Skeletal muscle tissue (tissue), 4 donors: ENCODE measurements around the gene DRAM2. TPM values are rescaled to one million over a fixed set of nuclear protein-coding genes. Genes with fewer than 3 reads are reported as not detected.
"Not testable (repeated sequence)": the region's sequence is repeated elsewhere in the genome, so short reads cannot be mapped to it uniquely, and the experiment has no call there.

ENCODE experiments used
- H3K27ac ChIP-seq: one replicate; pipeline ENCODE4 v1.7.0; 2013; ENCODE audit warnings: mild to moderate bottlenecking, low read depth, low read length, inconsistent platforms
- H3K27me3 ChIP-seq, 3 donors: one replicate each; pipeline ENCODE4 v1.7.0; 2013; ENCODE audit warnings: low read length in 3 of 3; ENCODE audit not compliant: control insufficient read depth in 3 of 3, insufficient read depth in 3 of 3
- H3K36me3 ChIP-seq, 3 donors: one replicate each; pipeline ENCODE4 v1.7.0; 2013; ENCODE audit warnings: low read length in 3 of 3; ENCODE audit not compliant: control insufficient read depth in 3 of 3, insufficient read depth in 3 of 3
- H3K4me1 ChIP-seq, 3 donors: one replicate each; pipeline ENCODE4 v1.7.0; 2013; ENCODE audit warnings: low read length in 3 of 3, mild to moderate bottlenecking in 3 of 3; ENCODE audit not compliant: control insufficient read depth in 3 of 3, insufficient read depth in 3 of 3
- H3K4me3 ChIP-seq, 3 donors: one replicate each; pipeline ENCODE4 v1.7.0; 2013; ENCODE audit warnings: low read length in 3 of 3
- H3K9ac ChIP-seq, 3 donors: one replicate each; pipeline ENCODE4 v1.7.0; 2013; ENCODE audit warnings: low read length in 3 of 3, mild to moderate bottlenecking in 3 of 3, moderate library complexity in 2 of 3, low read depth in 1 of 3
- H3K9me3 ChIP-seq, 3 donors: one replicate each; pipeline ENCODE4 v1.7.0; 2013; ENCODE audit warnings: low read length in 3 of 3; ENCODE audit not compliant: control insufficient read depth in 3 of 3
- total RNA-seq: library from RNA; depleted of rRNA; stranded (reverse); fragments of >200 nt; gene quantifications from one replicate; pipeline ENCODE4 v1.2.3, GENCODE V29; 2014
- donor health status: Osteomylitis.

Gene DRAM2
- total RNA-seq, 1 donor from 2014 or later: 38.1 TPM

DNA sequence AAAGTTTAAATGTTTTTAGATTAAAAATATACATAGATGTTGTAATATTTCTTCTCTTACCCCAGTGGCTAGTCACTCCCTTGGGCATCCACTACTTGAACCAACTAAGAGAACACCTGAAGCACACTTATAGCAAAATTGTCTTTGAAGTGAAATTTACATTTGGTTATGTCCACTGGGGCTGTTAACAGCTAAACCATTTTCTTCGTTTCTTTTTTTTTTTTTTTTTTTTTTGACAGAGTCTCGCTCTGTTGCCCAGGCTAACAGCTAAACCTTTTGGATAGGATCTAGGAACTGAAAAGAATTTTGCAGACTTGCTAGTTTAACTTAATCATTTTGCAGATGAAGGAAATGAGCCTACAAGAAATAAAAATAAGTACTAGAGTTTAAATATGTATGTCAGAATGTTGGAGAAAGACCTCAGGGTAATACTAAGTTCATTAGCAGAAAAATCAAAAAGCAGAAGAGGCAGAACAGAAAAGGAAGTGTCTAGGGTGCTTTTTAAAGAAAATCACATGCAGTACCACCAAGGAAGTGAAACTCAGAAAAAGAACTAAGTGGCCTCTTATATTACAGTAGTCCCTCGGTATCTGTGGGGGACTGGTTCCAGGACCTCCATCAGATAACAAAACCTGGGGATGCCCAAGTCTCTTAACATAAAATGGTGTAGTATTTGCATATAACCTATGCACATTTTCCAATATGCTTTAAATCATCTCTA, 11.8 kb downstream of the DRAM2 start:
- Histone ChIP-seq H3K9me3 (no peaks in the 10 kb centered on the region), H3K9ac (no peak overlapping the region), H3K4me3 (no peak overlapping the region), H3K27ac (no peak overlapping the region), H3K27me3 (no peaks in the 10 kb centered on the region), H3K36me3 (peaks cover 0 to 45% (median 13%) of the 10 kb centered on the region in 3 donors), H3K4me1 (no peaks in the 10 kb centered on the region)

DNA sequence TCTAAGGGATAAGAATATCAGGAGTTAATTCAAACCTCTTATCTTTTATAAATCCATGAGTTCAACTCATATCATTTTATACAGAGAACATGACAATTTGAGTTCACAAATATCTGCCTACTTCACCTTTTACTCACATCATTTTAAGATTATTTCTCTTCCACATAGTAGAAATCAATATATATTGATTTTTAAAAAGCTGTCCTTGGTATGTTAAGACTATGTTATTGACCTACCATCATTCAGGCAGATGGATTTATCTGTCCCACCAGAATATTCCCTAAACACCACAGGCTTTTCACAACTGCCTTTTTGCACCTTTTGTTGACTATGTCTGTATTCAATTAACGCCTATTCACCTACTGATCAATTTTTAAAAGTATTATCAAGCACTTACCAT, 13.5 kb downstream of the DRAM2 start:
- H3K36me3 ChIP-seq: peaks cover 0 to 46% (median 13%) of the 10 kb centered on the region in 3 donors
- H3K4me3 ChIP-seq: no peak overlapping the region
- H3K9ac ChIP-seq: no peak overlapping the region
- H3K27me3 ChIP-seq: no peaks in the 10 kb centered on the region
- no peak overlapping the region for H3K27ac ChIP-seq
- no peaks in the 10 kb centered on the region for H3K9me3 ChIP-seq
- no peaks in the 10 kb centered on the region for H3K4me1 ChIP-seq

GRCh38 chr1:111116496-111116895, 23.4 kb downstream of the DRAM2 start:
- H3K4me3 ChIP-seq: no peak overlapping the region
- H3K27me3 ChIP-seq: no peaks in the 10 kb centered on the region
- no peaks in the 10 kb centered on the region for H3K9me3 ChIP-seq
- no peaks in the 10 kb centered on the region for H3K4me1 ChIP-seq
- H3K9ac ChIP-seq: no peak overlapping the region
- peaks cover 9 to 34% (median 22%) of the 10 kb centered on the region in 3 donors for H3K36me3 ChIP-seq
- no peak overlapping the region for H3K27ac ChIP-seq

- Histone ChIP-seq H3K27me3 (no peaks in the 10 kb centered on the region), H3K4me1 (no peaks in the 10 kb centered on the region), H3K36me3 (peaks cover 0 to 9% (median 0%) of the 10 kb centered on the region in 3 donors), H3K27ac (no peak overlapping the region), H3K4me3 (no peak overlapping the region), H3K9me3 (peaks cover 0 to 3% (median 0%) of the 10 kb centered on the region in 3 donors), H3K9ac (no peak overlapping the region)
Measured at GRCh38 chr1:111110197-111110899, 29.5 kb downstream of the DRAM2 start.

DNA sequence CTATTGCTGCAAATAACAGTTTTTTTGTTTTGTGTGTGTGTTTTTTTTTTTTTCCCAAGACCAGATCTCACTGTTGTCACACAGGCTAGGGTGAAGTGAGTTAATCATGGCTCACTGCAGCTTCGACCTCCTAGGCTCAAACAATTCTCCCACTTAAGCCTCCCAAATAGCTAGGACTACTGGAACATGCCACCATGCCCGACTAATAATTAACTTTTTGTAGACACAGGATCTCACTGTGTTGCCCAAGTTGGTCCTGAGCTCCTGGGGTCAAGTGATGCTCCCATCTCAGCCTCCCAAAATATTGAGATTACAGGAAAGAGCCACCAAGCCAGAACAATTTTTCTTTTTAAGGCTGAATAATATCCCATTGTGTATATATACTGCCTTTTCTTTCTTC, 34.9 kb downstream of the DRAM2 start:
- Histone ChIP-seq H3K9ac (no peak overlapping the region), H3K9me3 (peaks cover 0 to 3% (median 2%) of the 10 kb centered on the region in 3 donors), H3K36me3 (peaks cover 0 to 2% (median 0%) of the 10 kb centered on the region in 3 donors), H3K27me3 (no peaks in the 10 kb centered on the region), H3K4me3 (no peak overlapping the region), H3K4me1 (no peaks in the 10 kb centered on the region), H3K27ac (no peak overlapping the region)

DNA sequence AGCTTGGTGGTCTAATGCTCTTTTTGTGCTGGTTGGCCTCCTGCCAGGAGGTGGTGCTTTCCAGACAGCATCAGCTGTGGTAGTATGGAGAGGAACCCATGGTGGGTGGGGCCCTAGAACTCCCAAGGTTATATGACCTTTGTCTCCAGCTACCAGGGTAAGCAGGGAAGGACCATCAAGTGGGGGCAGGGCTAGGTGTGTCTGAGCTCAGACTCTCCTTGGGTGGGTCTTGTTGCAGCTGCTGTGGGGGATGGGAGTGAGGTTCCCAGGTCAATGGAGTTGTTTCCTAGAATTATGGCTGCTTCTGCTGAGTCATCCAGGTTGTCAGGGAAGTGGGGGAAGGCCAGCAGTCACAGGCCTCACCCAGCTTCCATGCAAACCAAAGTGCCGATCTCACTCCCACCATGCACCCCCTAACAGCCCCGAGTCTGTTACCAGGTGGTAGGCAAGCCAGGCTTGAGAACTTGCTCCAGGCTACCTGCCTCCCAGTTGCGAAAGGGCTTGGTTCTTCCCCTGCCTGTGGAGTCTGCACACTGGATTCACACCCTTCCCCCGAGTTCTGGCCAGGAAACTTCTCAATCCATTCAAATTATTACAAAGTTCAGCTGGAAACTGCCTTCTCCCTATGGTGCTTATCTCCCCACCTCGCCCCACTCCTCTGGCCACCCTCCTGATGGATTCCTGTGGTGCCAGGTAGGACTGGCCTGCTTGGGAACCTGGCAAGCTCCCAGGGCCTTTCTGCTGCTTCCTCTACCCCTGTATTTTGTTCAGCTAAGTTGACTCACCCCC, 37.8 kb downstream of the DRAM2 start:
- Histone ChIP-seq H3K36me3 (peaks cover 0 to 2% (median 0%) of the 10 kb centered on the region in 3 donors), H3K27me3 (no peaks in the 10 kb centered on the region), H3K4me3 (no peak overlapping the region), H3K4me1 (no peaks in the 10 kb centered on the region), H3K9me3 (peaks cover 0 to 2% (median 0%) of the 10 kb centered on the region in 3 donors), H3K27ac (no peak overlapping the region), H3K9ac (no peak overlapping the region)

GRCh38 chr1:111099289-111099688, 40.6 kb downstream of the DRAM2 start:
- no peaks in the 10 kb centered on the region for H3K4me1 ChIP-seq
- peaks cover 0 to 4% (median 0%) of the 10 kb centered on the region in 3 donors for H3K9me3 ChIP-seq
- no peak overlapping the region for H3K27ac ChIP-seq
- H3K27me3 ChIP-seq: no peaks in the 10 kb centered on the region
- no peak overlapping the region for H3K4me3 ChIP-seq
- no peak overlapping the region for H3K9ac ChIP-seq
- H3K36me3 ChIP-seq: peaks cover 0 to 2% (median 0%) of the 10 kb centered on the region in 3 donors

GRCh38 chr1:111097356-111098099, 42.4 kb downstream of the DRAM2 start:
- Histone ChIP-seq H3K9me3 (peaks cover 0 to 4% (median 0%) of the 10 kb centered on the region in 3 donors), H3K27ac (no peak overlapping the region)

GRCh38 chr1:111095421-111095820, 44.5 kb downstream of the DRAM2 start:
- not testable (repeated sequence) for H3K4me3 ChIP-seq, H3K36me3 ChIP-seq, H3K27ac ChIP-seq, H3K9ac ChIP-seq, H3K27me3 ChIP-seq, H3K4me1 ChIP-seq, H3K9me3 ChIP-seq

More at GRCh38 chr1:111097356-111098099, 42.4 kb downstream of the DRAM2 start:
- Histone ChIP-seq H3K4me1 (no peaks in the 10 kb centered on the region), H3K9ac (no peak overlapping the region), H3K36me3 (no peaks in the 10 kb centered on the region), H3K27me3 (no peaks in the 10 kb centered on the region), H3K4me3 (no peak overlapping the region)
